HG02840 (cell line): ENCODE measurements around the gene SPRR4.

Experiments used
- ATAC-seq: cut with Tn5 transposase; IDR thresholded peaks from one replicate; pipeline ENCODE4 v1.9.1; 2021; ENCODE audit warnings: mild to moderate bottlenecking, moderate library complexity, moderate number of reproducible peaks; ENCODE audit not compliant: unreplicated experiment, low FRiP score

Gene SPRR4, protein sequence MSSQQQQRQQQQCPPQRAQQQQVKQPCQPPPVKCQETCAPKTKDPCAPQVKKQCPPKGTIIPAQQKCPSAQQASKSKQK

GRCh38 chr1:152970495-152970894 lies at the start of gene SPRR4:
SPRR4 (plus strand) TSS chr1:152970648; CDS start chr1:152971891, 1,243 bp downstream.
- no peak for ATAC-seq

GRCh38 chr1:152924191-152924590 lies 46.3 kb upstream of the SPRR4 start:
- no peak for ATAC-seq

GRCh38 chr1:152926091-152926490 lies 44.4 kb upstream of the SPRR4 start:
- no peak for ATAC-seq

DNA sequence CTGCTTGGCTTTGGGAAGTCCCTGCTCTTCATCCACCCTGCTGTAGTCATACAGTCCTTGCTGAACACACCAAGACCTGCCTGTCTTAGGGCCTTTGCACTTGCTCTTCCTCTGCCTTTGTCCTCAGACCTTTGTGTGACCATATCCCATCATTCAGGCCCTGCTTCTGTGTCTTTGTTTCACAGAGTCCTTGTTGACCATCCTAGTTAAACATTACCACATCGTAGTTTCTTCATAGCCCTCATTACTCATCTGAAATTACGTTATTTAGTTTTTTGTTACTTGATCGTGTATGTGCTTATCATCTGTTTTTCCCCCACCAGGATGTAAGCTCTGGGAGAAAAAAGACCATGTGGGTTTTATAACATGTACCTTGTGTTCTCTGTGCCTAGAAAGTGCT lies 41.8 kb upstream of the SPRR4 start:
- ATAC-seq = no peak

DNA sequence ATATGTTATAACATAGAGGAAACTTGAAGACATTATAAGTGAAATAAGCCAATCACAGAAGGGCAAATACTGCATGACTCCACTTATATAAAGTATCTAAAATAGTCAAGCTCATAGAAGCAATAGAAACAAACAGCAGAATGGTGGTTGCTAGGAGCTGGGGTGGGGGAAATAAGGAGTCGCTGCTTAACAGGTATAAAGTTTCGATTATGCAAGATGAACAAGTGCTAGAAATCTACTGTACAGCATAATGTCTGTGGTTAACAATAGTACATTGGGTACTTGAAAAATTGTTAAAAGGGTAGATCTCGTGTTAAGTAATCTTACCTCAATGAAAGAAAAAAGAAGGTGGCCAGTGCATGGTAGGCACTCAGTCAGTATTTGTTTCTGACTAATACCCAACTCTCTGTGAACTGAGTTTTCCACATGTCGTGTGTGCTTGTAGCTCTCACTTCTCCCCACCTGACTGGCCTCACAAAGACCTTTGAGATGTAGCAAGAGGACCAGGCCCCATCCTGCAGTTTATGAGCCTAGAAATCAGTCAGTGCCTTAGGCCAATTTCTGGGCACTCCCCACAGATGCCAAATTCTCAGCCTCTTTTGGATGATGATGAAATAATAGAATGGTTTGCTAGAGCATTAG lies 38.2 kb upstream of the SPRR4 start:
- ATAC-seq = no peak

- no peak for ATAC-seq
Measured at GRCh38 chr1:152933196-152933595, 37.3 kb upstream of the SPRR4 start.

DNA sequence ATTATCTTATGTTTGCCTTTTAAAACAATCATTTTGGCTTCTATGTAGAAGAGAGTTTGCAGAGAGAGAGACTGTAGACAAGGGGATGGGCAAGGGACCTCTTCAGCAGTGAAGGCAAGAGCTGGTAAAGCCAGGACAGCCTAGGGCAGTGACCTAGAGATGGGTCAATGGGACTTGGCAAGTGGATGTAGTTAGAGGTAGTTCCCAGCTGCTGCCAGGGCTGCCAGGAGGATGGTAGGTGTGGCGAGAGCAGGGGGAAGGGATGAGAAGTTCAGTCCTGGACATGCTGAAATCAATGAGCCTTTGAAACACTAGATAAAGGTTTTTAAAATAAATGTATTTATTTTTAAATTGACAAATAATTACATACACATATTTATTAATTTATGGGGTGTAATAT lies 29.8 kb upstream of the SPRR4 start:
- no peak for ATAC-seq

DNA sequence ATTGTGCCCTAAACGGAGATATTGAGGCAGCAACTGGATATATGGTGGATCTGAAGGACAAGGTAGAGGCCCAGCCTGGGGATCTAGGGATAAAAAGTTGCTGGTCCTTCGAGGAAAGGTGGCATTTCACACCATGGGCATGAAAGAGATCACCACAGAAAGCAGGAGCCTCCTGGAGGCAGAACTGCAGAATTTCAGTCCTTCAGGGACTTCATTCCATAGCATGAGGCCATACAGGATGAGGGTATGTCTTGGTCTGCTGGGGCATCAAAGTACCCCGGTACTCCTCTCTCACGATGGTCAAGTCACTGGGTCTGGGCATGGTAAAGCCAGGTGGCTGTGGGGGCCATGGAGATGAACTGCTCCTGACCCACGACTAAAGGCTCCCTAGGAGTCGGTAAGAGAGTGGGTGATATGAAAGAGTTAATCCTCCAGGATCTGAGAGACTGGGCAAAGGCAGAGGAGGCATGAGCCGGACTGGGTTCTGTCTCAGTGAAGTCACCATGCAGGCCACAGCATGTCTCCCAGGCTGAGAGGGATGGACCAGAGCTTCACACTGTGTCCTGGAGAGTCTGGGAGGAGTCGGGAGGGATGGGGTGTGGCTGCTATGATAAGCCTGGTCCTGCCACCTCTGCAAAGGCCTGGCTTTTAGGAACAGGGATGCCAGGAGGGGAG lies 29.3 kb upstream of the SPRR4 start:
- ATAC-seq = no peak

GRCh38 chr1:152942161-152942560 lies 28.3 kb upstream of the SPRR4 start:
- no peak for ATAC-seq

DNA sequence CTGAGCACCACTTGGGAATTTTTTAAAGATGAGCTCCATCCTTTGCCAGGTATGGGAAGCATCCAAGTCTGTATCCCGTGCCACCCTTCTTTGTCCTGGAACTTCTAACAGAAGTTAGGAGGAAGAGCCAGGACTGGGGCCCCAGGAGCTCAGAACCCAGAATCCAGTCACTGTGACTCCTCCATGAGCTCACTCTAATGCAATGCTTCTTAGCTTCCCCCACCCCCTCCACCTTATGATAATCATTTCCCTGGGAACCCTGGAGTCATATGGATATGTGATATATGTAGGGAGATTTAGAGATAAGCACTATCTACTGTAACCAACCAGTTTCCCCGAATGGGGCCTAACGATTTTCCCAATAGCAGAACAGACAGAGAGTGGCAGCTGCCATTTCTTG lies 24.2 kb upstream of the SPRR4 start:
- ATAC-seq = no peak

GRCh38 chr1:152946651-152947256 lies 23.7 kb upstream of the SPRR4 start, which contains the start of gene SPRR5:
SPRR5 (plus strand) TSS chr1:152947206; CDS start chr1:152948555, 1,349 bp downstream.
- no peak for ATAC-seq

DNA sequence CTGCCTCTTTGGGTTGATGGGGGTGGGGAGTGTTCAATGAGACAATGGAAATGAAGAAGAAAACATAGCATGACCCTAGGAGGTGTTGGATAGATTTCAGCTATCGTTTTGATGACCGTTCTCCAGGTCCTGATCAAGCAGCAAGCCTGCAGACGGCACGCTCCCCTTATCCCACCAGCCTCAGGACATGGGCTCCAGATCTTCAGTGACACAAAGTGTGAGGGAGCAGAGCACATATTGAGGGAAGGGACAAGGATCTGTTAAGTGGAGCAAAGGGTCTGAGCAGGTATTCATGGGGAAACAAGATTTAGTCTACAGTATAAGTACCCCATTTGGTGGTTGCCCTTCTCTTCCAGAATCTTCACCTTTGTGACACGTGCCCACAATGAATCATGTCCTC lies 18.7 kb upstream of the SPRR4 start:
- ATAC-seq = no peak

DNA sequence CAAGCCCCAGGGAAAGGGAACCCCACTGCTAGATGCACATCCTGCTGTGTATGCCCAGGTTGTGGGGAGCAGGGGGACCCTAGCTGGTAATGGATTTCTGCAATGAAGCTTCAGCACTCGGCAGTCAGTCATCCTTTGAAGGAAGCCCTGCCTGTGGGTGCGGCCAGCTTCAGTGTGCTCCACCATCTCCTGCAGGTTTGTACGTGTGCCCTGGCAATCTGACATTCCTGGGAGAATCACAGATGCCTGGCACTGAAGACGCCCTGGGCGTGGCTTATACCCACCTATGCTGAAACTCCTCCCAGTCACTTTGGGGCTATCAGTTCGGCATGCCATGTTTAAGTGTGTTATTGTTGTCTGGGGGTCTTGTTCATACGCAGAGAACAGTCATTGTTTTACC lies 16.7 kb upstream of the SPRR4 start:
- no peak for ATAC-seq

DNA sequence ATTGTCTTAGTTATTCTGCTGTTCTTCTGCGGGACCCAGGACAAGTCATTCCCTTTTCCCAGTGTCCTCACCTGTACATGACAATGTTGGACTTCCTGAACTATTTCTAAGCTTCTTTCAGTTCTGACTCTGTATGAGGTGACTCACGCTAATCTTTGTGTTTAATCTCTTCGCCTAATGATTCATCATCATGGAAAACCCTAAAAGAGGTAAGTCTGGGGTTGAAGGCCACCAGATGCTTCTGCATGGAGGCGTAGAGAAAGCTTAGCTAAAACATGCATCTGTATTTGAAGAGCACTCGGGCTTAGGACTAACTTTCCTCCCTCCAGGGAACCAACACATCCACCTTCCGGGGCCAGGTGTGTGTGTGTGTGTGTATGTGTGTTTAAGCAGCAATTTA lies 16.0 kb upstream of the SPRR4 start:
- ATAC-seq = no peak

DNA sequence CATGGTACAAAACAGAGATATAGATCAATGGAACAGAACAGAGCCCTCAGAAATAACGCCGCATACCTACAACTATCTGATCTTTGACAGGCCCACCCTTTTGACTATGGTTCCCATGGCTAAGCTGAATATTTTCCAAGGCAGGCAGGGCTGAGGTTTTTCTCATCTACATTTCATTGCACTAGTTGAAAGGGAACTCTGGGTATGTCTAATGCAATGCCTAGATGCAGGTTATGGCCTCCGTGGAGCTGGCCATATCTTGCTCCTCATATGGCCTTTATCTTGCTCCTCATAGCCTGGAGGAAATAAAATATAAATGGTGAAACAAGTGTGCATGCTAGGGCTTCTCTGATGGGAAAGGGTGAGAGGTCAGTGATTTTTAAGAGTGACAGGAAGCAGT lies 12.9 kb upstream of the SPRR4 start:
- no peak for ATAC-seq

GRCh38 chr1:152959273-152959672 lies 11.2 kb upstream of the SPRR4 start:
- no peak for ATAC-seq

GRCh38 chr1:152959801-152960451 lies 10.5 kb upstream of the SPRR4 start:
- no peak for ATAC-seq

GRCh38 chr1:152960452-152961044 lies 9.9 kb upstream of the SPRR4 start:
- ATAC-seq = no peak

- no peak for ATAC-seq
Measured at GRCh38 chr1:152961226-152961891, 9.1 kb upstream of the SPRR4 start.

GRCh38 chr1:152962876-152963415 lies 7.5 kb upstream of the SPRR4 start:
- ATAC-seq = no peak
